SU-DHL-6 (cell line): ENCODE results near the gene IARS2.

Experiments
- EZH2phosphoT487 ChIP-seq: fragments of 200-600 bp; sonication (generic), shearing (Covaris generic); conservative IDR thresholded peaks from 2 replicates; pipeline ENCODE4 v1.6.1; 2018; ENCODE audit warnings: mild to moderate bottlenecking, antibody characterized with exemption, low read length, moderate library complexity, mixed read lengths
- TF ChIP-seq, protein P1 (sequence below): fragments of 200-600 bp; sonication (generic); IDR thresholded peaks from one replicate; pipeline ENCODE4 v1.5.1; 2017; ENCODE audit warnings: antibody characterized with exemption, mild to moderate bottlenecking, low read length, moderate library complexity; ENCODE audit not compliant: insufficient read depth, poor library complexity, severe bottlenecking

DNA sequence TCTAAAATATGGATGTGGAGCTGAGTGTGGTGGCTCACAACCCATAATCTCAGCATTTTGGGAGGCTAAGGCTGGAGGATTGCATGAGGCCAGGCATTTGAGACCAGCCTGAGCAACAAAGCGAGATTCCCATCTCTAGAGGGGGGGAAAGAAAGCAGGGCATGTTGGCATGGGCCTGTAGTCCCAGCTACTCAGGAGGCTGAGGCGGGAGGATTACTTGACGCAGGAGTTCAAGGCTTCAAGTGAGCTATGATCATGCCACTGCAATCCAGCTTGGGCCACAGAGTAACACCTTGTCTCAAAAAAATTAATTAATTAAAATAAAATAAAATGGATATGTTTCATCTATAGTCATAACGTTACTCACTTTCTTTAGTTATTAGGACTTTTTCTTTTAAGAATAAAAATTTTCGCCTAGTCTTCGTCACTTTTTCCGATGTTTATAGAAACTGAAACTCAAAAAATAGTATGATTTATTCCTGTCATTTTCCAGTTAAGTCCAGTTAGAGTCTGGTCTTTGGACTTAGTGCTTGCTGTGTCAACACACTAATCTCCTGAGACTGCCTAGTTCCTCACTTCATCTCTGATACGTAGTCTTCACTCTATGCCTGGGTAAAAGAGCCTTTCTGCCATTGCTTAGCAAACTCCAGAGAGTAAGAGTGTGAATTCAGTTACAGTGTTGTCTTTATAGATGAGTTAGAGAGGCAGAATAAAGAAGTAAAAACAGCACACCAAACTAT, 28.0 kb downstream of the IARS2 start:
- TF ChIP-seq, protein P1, sequence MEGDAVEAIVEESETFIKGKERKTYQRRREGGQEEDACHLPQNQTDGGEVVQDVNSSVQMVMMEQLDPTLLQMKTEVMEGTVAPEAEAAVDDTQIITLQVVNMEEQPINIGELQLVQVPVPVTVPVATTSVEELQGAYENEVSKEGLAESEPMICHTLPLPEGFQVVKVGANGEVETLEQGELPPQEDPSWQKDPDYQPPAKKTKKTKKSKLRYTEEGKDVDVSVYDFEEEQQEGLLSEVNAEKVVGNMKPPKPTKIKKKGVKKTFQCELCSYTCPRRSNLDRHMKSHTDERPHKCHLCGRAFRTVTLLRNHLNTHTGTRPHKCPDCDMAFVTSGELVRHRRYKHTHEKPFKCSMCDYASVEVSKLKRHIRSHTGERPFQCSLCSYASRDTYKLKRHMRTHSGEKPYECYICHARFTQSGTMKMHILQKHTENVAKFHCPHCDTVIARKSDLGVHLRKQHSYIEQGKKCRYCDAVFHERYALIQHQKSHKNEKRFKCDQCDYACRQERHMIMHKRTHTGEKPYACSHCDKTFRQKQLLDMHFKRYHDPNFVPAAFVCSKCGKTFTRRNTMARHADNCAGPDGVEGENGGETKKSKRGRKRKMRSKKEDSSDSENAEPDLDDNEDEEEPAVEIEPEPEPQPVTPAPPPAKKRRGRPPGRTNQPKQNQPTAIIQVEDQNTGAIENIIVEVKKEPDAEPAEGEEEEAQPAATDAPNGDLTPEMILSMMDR, result no peak
- no peak for TF ChIP-seq EZH2phosphoT487
